HEK293 (cell line): ENCODE measurements around the gene MERTK.

Experiments
- CTCF ChIA-PET: fragments of 350-600 bp; formaldehyde crosslinking; extraction: SDS; loops from one replicate; lab custom pipeline; 2021; ENCODE audit warnings: antibody characterized with exemption; lab: Yijun Ruan, JAX
- POLR2A ChIA-PET: fragments of 300-600 bp; formaldehyde crosslinking; extraction: SDS; loops from one replicate; lab custom pipeline; 2020; ENCODE audit warnings: antibody characterized with exemption, inconsistent platforms; lab: Yijun Ruan, JAX
- H3K27ac ChIP-seq: fragments of 200-500 bp; sonication (Bioruptor generic); 2 replicates; pipeline ENCODE4 v1.5.1; 2014; ENCODE audit warnings: low read depth, low read length, control low read depth, inconsistent platforms; ENCODE audit errors: extremely low read depth
- H3K36me3 ChIP-seq, 2 experiments: fragments of 200-500 bp in 1 of 2; sonication (Bioruptor generic) in 1 of 2; 1 replicate in 1 of 2; 2 replicates in 1 of 2; pipeline ENCODE4 v1.5.1; 2014 to 2017; ENCODE audit warnings: inconsistent platforms in 2 of 2, low read length in 2 of 2; ENCODE audit not compliant: control insufficient read depth in 2 of 2, insufficient read depth in 1 of 2
- H3K4me1 ChIP-seq: fragments of 200-500 bp; sonication (Bioruptor generic); 2 replicates; pipeline ENCODE4 v1.5.1; 2014; ENCODE audit warnings: mild to moderate bottlenecking, low read length, inconsistent platforms; ENCODE audit not compliant: control insufficient read depth, insufficient read depth
- H3K4me3 ChIP-seq: 2 replicates; pipeline ENCODE4 v1.5.1; 2011; ENCODE audit warnings: low read depth, mild to moderate bottlenecking, control low read depth, low read length, moderate library complexity
- H3K9me3 ChIP-seq: fragments of 200-500 bp; sonication (Bioruptor generic); 2 replicates; pipeline ENCODE4 v1.5.1; 2014; ENCODE audit warnings: low read depth, low read length, inconsistent platforms; ENCODE audit not compliant: control insufficient read depth, insufficient read depth
- GLIS1 ChIP-seq: fragments of 450-650 bp; formaldehyde crosslinking; IDR thresholded peaks from 2 replicates; pipeline ENCODE4 v1.5.1; 2016; ENCODE audit warnings: missing biosample characterization, missing genetic modification characterization
- KLF16 ChIP-seq: fragments of 450-650 bp; formaldehyde crosslinking; IDR thresholded peaks from 2 replicates; pipeline ENCODE4 v1.5.1; 2017; ENCODE audit warnings: missing biosample characterization, missing genetic modification characterization
- PRDM10 ChIP-seq: fragments of 450-650 bp; formaldehyde crosslinking; IDR thresholded peaks from 2 replicates; pipeline ENCODE4 v1.5.1; 2016; ENCODE audit warnings: missing biosample characterization, missing genetic modification characterization
- PRDM4 ChIP-seq: fragments of 450-650 bp; formaldehyde crosslinking; IDR thresholded peaks from 2 replicates; pipeline ENCODE4 v1.5.1; 2017; ENCODE audit warnings: missing biosample characterization, missing genetic modification characterization
- REPIN1 ChIP-seq: fragments of 450-650 bp; formaldehyde crosslinking; IDR thresholded peaks from 2 replicates; pipeline ENCODE4 v1.5.1; 2017; ENCODE audit warnings: missing biosample characterization, missing genetic modification characterization, low read depth
- ZBTB20 ChIP-seq: fragments of 450-650 bp; formaldehyde crosslinking; IDR thresholded peaks from 2 replicates; pipeline ENCODE4 v1.5.1; 2016; ENCODE audit warnings: missing biosample characterization, missing genetic modification characterization
- ZBTB48 ChIP-seq: fragments of 450-650 bp; formaldehyde crosslinking; IDR thresholded peaks from 2 replicates; pipeline ENCODE4 v1.5.1; 2016; ENCODE audit warnings: missing biosample characterization, missing genetic modification characterization
- ZNF24 ChIP-seq: fragments of 450-650 bp; formaldehyde crosslinking; IDR thresholded peaks from 2 replicates; pipeline ENCODE4 v1.5.1; 2016; ENCODE audit warnings: missing biosample characterization, missing genetic modification characterization
- ZNF341 ChIP-seq: fragments of 450-650 bp; formaldehyde crosslinking; IDR thresholded peaks from 2 replicates; pipeline ENCODE4; 2016; ENCODE audit warnings: low read depth, missing biosample characterization, missing genetic modification characterization
- ZNF362 ChIP-seq: fragments of 450-650 bp; formaldehyde crosslinking; IDR thresholded peaks from 2 replicates; pipeline ENCODE4 v1.5.1; 2016; ENCODE audit warnings: missing biosample characterization, missing genetic modification characterization
- ZNF404 ChIP-seq: fragments of 450-650 bp; formaldehyde crosslinking; IDR thresholded peaks from 2 replicates; pipeline ENCODE4 v1.5.1; 2017; ENCODE audit warnings: missing biosample characterization, missing genetic modification characterization
- ZNF416 ChIP-seq: fragments of 450-650 bp; formaldehyde crosslinking; IDR thresholded peaks from 2 replicates; pipeline ENCODE4 v1.5.1; 2016; ENCODE audit warnings: missing biosample characterization, missing genetic modification characterization
- ZNF433 ChIP-seq: fragments of 450-650 bp; formaldehyde crosslinking; IDR thresholded peaks from 2 replicates; pipeline ENCODE4 v1.5.1; 2016; ENCODE audit warnings: missing biosample characterization, missing genetic modification characterization, low read depth
- ZNF48 ChIP-seq: fragments of 450-650 bp; formaldehyde crosslinking; IDR thresholded peaks from 2 replicates; pipeline ENCODE4 v1.5.1; 2016; ENCODE audit warnings: missing biosample characterization, missing genetic modification characterization
- ZNF549 ChIP-seq: fragments of 450-650 bp; IDR thresholded peaks from 2 replicates; pipeline ENCODE4 v1.5.1; 2018; ENCODE audit warnings: missing biosample characterization, missing genetic modification characterization, mild to moderate bottlenecking, inconsistent platforms, moderate library complexity
- ZNF561 ChIP-seq: fragments of 450-650 bp; IDR thresholded peaks from 2 replicates; pipeline ENCODE4 v1.5.1; 2018; ENCODE audit warnings: missing biosample characterization, missing genetic modification characterization, borderline replicate concordance
- ZNF585B ChIP-seq: fragments of 450-650 bp; formaldehyde crosslinking; IDR thresholded peaks from 2 replicates; pipeline ENCODE4 v1.5.1; 2016; ENCODE audit warnings: missing biosample characterization, missing genetic modification characterization
- ZNF623 ChIP-seq: fragments of 450-650 bp; formaldehyde crosslinking; IDR thresholded peaks from 2 replicates; pipeline ENCODE4 v1.5.1; 2016; ENCODE audit warnings: missing biosample characterization, missing genetic modification characterization
- ZNF664 ChIP-seq: fragments of 450-650 bp; formaldehyde crosslinking; IDR thresholded peaks from 2 replicates; pipeline ENCODE4 v1.5.1; 2016; ENCODE audit warnings: missing biosample characterization, missing genetic modification characterization
- ZNF76 ChIP-seq: fragments of 450-650 bp; formaldehyde crosslinking; IDR thresholded peaks from 2 replicates; pipeline ENCODE4; 2016; ENCODE audit warnings: low read depth, missing biosample characterization, missing genetic modification characterization, borderline replicate concordance
- ZNF830 ChIP-seq: fragments of 450-650 bp; IDR thresholded peaks from 2 replicates; pipeline ENCODE4 v1.5.0; 2018; ENCODE audit warnings: missing biosample characterization, missing genetic modification characterization, low read depth, mild to moderate bottlenecking, moderate library complexity

MERTK gene

GRCh38 chr2:112004253-112004645 lies 105.8 kb downstream of the MERTK start:
- no peaks in the 10 kb centered on the region for H3K4me1 ChIP-seq
- no peak overlapping the region for H3K4me3 ChIP-seq
- H3K9me3 ChIP-seq, result no peaks in the 10 kb centered on the region
- no peak for TF ChIP-seq ZNF48
- TF ChIP-seq ZNF404, result no peak
- no peak for TF ChIP-seq ZNF362 (tag by site-specific recombination)
- no peak for TF ChIP-seq PRDM4 (tag by site-specific recombination)
- H3K27ac ChIP-seq, result no peak overlapping the region
- CTCF ChIA-PET, result interaction anchor here (1.0 kb wide), 1 partner anchor 117 kb away, joined by 3 read pairs; no protein-coding TSS in a partner anchor
- POLR2A ChIA-PET, result no interaction called here
- H3K36me3 ChIP-seq, result peaks cover 0 to 29% of the 10 kb centered on the region in 2 experiments; a peak in 2 of 3 replicates

GRCh38 chr2:112005406-112006075 lies 107.1 kb downstream of the MERTK start:
- ChIA-PET CTCF (no interaction called here), POLR2A (no interaction called here)
- TF ChIP-seq ZBTB48 (no peak), ZNF585B (tag by site-specific recombination) (no peak), REPIN1 (tag by site-specific recombination) (no peak), ZNF76 (no peak), ZNF24 (no peak), PRDM4 (tag by site-specific recombination) (no peak), ZNF623 (tag by site-specific recombination) (no peak), ZBTB20 (tag by site-specific recombination) (no peak), ZNF830 (tag by site-specific recombination) (no peak), ZNF416 (tag by site-specific recombination) (no peak), GLIS1 (tag by site-specific recombination) (no peak)
- no peaks in the 10 kb centered on the region for H3K9me3 ChIP-seq
- peaks cover 0 to 33% of the 10 kb centered on the region in 2 experiments; a peak in 1 of 3 replicates for H3K36me3 ChIP-seq
- no peak overlapping the region for H3K27ac ChIP-seq
- H3K4me1 ChIP-seq, result no peaks in the 10 kb centered on the region
- H3K4me3 ChIP-seq, result no peak overlapping the region

- Histone ChIP-seq H3K9me3 (no peaks in the 10 kb centered on the region), H3K36me3 (peaks cover 0 to 38% of the 10 kb centered on the region in 2 experiments; a peak in 1 of 3 replicates), H3K4me3 (no peak overlapping the region), H3K4me1 (no peaks in the 10 kb centered on the region), H3K27ac (no peak overlapping the region)
- ChIA-PET POLR2A (no interaction called here), CTCF (no interaction called here)
- TF ChIP-seq ZNF549 (tag by site-specific recombination) (no peak), ZNF341 (no peak), KLF16 (tag by site-specific recombination) (no peak), ZNF561 (tag by site-specific recombination) (no peak), ZNF433 (no peak), PRDM10 (tag by site-specific recombination) (no peak), ZNF664 (tag by site-specific recombination) (no peak)
Measured at GRCh38 chr2:112006076-112006410, 107.6 kb downstream of the MERTK start.
